Right atrium auricular region (tissue), 2 donors: ENCODE measurements around the gene ARIH1. TPM values are rescaled to one million over a fixed set of nuclear protein-coding genes. Genes with fewer than 3 reads are reported as not detected.

ENCODE experiments used
- DNase-seq: peaks from one replicate; pipeline ENCODE4 v3.0.0-alpha.2; 2019; ENCODE audit warnings: low spot score
- H3K27ac ChIP-seq, 2 donors: fragments of 200-600 bp; sonication (generic); 1 replicate in 1 of 2; 2 replicates in 1 of 2; pipeline ENCODE4 v1.5.1; 2016 to 2019
- H3K27me3 ChIP-seq, 2 donors: fragments of 200-600 bp; sonication (generic); one replicate each; pipeline versions ENCODE4 v1.5.1 to v1.6.0; 2017 to 2019
- H3K36me3 ChIP-seq: fragments of 200-600 bp; sonication (generic); one replicate; pipeline ENCODE4 v1.5.1; 2016
- H3K4me1 ChIP-seq, 2 donors: fragments of 200-600 bp; sonication (generic); one replicate each; pipeline versions ENCODE4 v1.5.1 to v1.6.0; 2017 to 2019
- H3K4me3 ChIP-seq, 2 donors: fragments of 200-600 bp; sonication (generic); 1 replicate in 1 of 2; 2 replicates in 1 of 2; pipeline ENCODE4 v1.5.1; 2017 to 2019; ENCODE audit warnings: mild to moderate bottlenecking in 1 of 2, moderate library complexity in 1 of 2
- H3K9me3 ChIP-seq, 2 donors: fragments of 200-600 bp; sonication (generic); one replicate each; pipeline ENCODE4 v1.5.1; 2019
- CTCF ChIP-seq, 2 donors: fragments of 200-600 bp; sonication (generic); IDR thresholded peaks; one replicate each; pipeline ENCODE4 v1.5.1; 2019; ENCODE audit warnings: antibody characterized with exemption in 2 of 2
- total RNA-seq, 2 donors: library from RNA; depleted of rRNA; stranded (reverse); fragments of >200 nt; gene quantifications; one replicate each; pipeline ENCODE4 v1.1.0, GENCODE V29; 2016

Gene ARIH1
- total RNA-seq, 2 donors from 2014 or later, result 40.7 to 41.5 TPM

GRCh38 chr15:72489943-72490554, 15.9 kb downstream of the ARIH1 start:
- DNase-seq, result no peak

GRCh38 chr15:72491768-72492167, 17.6 kb downstream of the ARIH1 start:
- TF ChIP-seq CTCF (IDR thresholded peaks at IDR 0.05), result no peak
- DNase-seq, result no peak
- Histone ChIP-seq H3K9me3 (no peaks in the 10 kb centered on the region), H3K4me3 (no peak overlapping the region), H3K27me3 (no peaks in the 10 kb centered on the region), H3K36me3 (no peaks in the 10 kb centered on the region), H3K27ac (no peak overlapping the region), H3K4me1 (peaks cover 0 to 81% of the 10 kb centered on the region in 2 donors)

More at GRCh38 chr15:72489943-72490554, 15.9 kb downstream of the ARIH1 start:
- Histone ChIP-seq H3K9me3 (no peaks in the 10 kb centered on the region), H3K4me1 (peaks cover 0 to 68% of the 10 kb centered on the region in 2 donors), H3K4me3 (no peak overlapping the region), H3K27me3 (no peaks in the 10 kb centered on the region), H3K36me3 (no peaks in the 10 kb centered on the region), H3K27ac (no peak overlapping the region)
- TF ChIP-seq CTCF (IDR thresholded peaks at IDR 0.05), result no peak

- TF ChIP-seq CTCF (IDR thresholded peaks at IDR 0.05), result no peak
- Histone ChIP-seq H3K4me3 (no peak overlapping the region), H3K36me3 (no peaks in the 10 kb centered on the region), H3K4me1 (peaks cover 0 to 71% of the 10 kb centered on the region in 2 donors), H3K27ac (no peak overlapping the region), H3K27me3 (no peaks in the 10 kb centered on the region), H3K9me3 (no peaks in the 10 kb centered on the region)
- no peak for DNase-seq
Observed at GRCh38 chr15:72492733-72493132, 18.6 kb downstream of the ARIH1 start.

- Histone ChIP-seq H3K9me3 (no peaks in the 10 kb centered on the region), H3K4me3 (no peak overlapping the region), H3K4me1 (peaks cover 0 to 66% of the 10 kb centered on the region in 2 donors), H3K27ac (no peak overlapping the region), H3K36me3 (no peaks in the 10 kb centered on the region), H3K27me3 (no peaks in the 10 kb centered on the region)
- TF ChIP-seq CTCF (IDR thresholded peaks at IDR 0.05), result no peak
- DNase-seq, result no peak
Observed at GRCh38 chr15:72493220-72493619, 19.1 kb downstream of the ARIH1 start.

GRCh38 chr15:72495007-72495406, 20.9 kb downstream of the ARIH1 start:
- no peak for DNase-seq
- no peaks in the 10 kb centered on the region for H3K27me3 ChIP-seq
- no peaks in the 10 kb centered on the region for H3K9me3 ChIP-seq
- TF ChIP-seq CTCF (IDR thresholded peaks at IDR 0.05), result no peak
- peaks cover 0 to 51% of the 10 kb centered on the region in 2 donors for H3K4me1 ChIP-seq
- H3K4me3 ChIP-seq, result no peak overlapping the region
- no peak overlapping the region for H3K27ac ChIP-seq
- H3K36me3 ChIP-seq, result peaks cover 5% of the 10 kb centered on the region

GRCh38 chr15:72496783-72497182, 22.7 kb downstream of the ARIH1 start:
- Histone ChIP-seq H3K27me3 (no peaks in the 10 kb centered on the region), H3K27ac (no peak overlapping the region), H3K4me1 (peaks cover 0 to 37% of the 10 kb centered on the region in 2 donors), H3K4me3 (no peak overlapping the region), H3K36me3 (peaks cover 9% of the 10 kb centered on the region), H3K9me3 (no peaks in the 10 kb centered on the region)
- DNase-seq, result no peak
- TF ChIP-seq CTCF (IDR thresholded peaks at IDR 0.05), result no peak
